Bronchial epithelial cell (primary cell): ENCODE measurements around the gene COL23A1. TPM values are rescaled to one million over a fixed set of nuclear protein-coding genes. Genes with fewer than 3 reads are reported as not detected.

Source experiments
- DNase-seq: peaks from one replicate; pipeline ENCODE4 v3.0.0-alpha.2; 2010; ENCODE audit warnings: low read depth
- FAIRE-seq: peaks from 2 replicates; lab custom pipeline; 2011; peaks lifted over from hg19 to GRCh38; lab: Jason Lieb, UNC
- H3K27me3 ChIP-seq: 2 replicates; pipeline ENCODE4 v1.5.1; 2011; ENCODE audit warnings: low read length; ENCODE audit not compliant: control insufficient read depth, insufficient read depth
- H3K36me3 ChIP-seq: 2 replicates; pipeline ENCODE4 v1.5.1; 2011; ENCODE audit warnings: low read length; ENCODE audit not compliant: control insufficient read depth, insufficient read depth
- H3K4me3 ChIP-seq: 2 replicates; pipeline ENCODE4 v1.5.1; 2011; ENCODE audit warnings: mild to moderate bottlenecking, low read depth, low read length, control low read depth
- total RNA-seq: library from RNA; depleted of rRNA; stranded (reverse); fragments of >200 nt; gene quantifications from 2 replicates; pipeline ENCODE4 v1.2.1, GENCODE V29; 2014
- TF ChIP-seq, protein P1 (sequence below): IDR thresholded peaks from 2 replicates; pipeline ENCODE4 v1.5.1; 2011; ENCODE audit warnings: mild to moderate bottlenecking, moderate library complexity, low read length, control low read depth, inconsistent platforms; ENCODE audit not compliant: insufficient read depth, severe bottlenecking

COL23A1 gene
- total RNA-seq, 1 donor from 2014 or later, result 0.26 TPM

DNA sequence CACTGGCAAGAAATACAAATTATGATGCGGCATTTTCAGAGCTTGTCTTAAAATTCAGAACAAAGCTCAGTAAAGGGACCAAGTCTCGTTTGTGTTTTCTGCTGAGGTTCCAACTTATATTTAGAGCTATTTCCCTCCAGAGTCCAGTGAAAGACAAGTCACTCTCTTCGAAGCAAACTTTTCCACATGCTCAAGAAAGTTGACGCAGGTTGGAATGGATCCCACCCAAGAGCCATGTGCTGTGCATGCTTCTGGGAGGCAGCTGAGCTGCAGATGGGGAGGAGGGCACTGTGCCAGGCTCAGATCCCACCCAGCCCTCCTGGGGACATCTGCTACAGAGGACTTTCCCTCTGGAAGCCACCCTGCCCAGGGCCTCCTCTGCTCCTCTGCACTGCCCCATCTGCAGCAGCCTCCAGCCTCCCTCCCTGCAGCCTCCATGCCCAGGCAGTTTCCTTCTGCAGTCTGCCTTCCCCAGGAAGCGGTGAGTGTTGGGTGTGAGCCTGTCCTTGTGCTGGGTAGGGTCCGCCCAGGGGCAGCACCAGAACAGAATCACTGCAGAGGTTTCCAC lies 75.3 kb downstream of the COL23A1 start:
- DNase-seq, result no peak

DNA sequence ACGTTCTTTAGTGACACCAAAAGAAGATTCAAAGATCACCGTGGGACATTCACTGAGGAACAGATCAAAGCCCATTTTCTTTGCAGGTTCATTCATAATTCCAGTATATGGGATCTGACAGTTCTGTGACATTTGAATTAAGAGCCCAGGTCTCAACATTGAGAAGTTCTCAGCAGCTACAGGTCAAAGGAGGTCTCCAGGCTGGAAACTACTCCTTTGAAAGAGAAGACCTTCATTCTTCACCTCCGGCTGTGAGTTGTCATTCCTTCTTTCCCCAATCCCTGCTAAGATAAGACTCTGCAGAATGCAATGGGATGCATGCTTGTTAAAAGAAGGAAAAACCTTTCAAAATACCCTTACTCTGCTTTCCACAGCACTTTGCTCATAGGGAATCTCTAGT lies 79.0 kb downstream of the COL23A1 start:
- no peak for DNase-seq
- no peaks in the 10 kb centered on the region for H3K36me3 ChIP-seq
- H3K27me3 ChIP-seq, result no peaks in the 10 kb centered on the region
- TF ChIP-seq, protein P1, sequence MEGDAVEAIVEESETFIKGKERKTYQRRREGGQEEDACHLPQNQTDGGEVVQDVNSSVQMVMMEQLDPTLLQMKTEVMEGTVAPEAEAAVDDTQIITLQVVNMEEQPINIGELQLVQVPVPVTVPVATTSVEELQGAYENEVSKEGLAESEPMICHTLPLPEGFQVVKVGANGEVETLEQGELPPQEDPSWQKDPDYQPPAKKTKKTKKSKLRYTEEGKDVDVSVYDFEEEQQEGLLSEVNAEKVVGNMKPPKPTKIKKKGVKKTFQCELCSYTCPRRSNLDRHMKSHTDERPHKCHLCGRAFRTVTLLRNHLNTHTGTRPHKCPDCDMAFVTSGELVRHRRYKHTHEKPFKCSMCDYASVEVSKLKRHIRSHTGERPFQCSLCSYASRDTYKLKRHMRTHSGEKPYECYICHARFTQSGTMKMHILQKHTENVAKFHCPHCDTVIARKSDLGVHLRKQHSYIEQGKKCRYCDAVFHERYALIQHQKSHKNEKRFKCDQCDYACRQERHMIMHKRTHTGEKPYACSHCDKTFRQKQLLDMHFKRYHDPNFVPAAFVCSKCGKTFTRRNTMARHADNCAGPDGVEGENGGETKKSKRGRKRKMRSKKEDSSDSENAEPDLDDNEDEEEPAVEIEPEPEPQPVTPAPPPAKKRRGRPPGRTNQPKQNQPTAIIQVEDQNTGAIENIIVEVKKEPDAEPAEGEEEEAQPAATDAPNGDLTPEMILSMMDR, result no peak
- no peak overlapping the region for H3K4me3 ChIP-seq
- FAIRE-seq, result no peak

More for the DNA sequence above, 75.3 kb downstream of the COL23A1 start:
- Histone ChIP-seq H3K27me3 (no peaks in the 10 kb centered on the region), H3K36me3 (no peaks in the 10 kb centered on the region), H3K4me3 (no peak overlapping the region)
- TF ChIP-seq, protein P1, result no peak
- no peak for FAIRE-seq

DNA sequence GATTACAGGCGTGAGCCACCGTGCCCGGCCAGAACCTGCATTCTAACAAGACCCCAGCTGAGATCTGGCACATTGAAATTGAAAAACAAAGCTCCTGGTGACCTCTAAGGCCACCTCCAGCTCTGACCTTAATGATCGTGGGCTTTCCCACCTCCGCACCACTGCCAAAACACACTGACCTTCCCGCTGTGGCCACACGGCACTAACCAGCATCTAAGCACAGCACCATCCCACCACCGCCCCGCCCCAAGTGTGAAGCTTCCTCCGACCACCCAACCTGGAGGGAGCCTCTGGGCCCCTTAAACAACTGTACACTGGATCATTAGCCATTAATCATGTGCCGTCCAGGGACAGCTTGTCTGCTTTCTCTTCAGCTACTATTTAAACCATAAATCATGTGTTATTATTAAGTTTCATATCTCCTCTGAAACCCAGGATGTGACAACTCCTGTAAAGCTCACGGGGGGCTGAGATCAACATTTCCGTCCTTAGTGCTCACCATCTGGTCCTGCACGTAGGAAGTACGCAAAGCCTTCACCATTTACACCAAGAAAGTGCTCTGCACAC lies 80.6 kb downstream of the COL23A1 start:
- H3K27me3 ChIP-seq, result no peaks in the 10 kb centered on the region
- no peak for FAIRE-seq
- DNase-seq, result no peak
- no peak overlapping the region for H3K4me3 ChIP-seq
- no peaks in the 10 kb centered on the region for H3K36me3 ChIP-seq
- TF ChIP-seq, protein P1, result no peak

DNA sequence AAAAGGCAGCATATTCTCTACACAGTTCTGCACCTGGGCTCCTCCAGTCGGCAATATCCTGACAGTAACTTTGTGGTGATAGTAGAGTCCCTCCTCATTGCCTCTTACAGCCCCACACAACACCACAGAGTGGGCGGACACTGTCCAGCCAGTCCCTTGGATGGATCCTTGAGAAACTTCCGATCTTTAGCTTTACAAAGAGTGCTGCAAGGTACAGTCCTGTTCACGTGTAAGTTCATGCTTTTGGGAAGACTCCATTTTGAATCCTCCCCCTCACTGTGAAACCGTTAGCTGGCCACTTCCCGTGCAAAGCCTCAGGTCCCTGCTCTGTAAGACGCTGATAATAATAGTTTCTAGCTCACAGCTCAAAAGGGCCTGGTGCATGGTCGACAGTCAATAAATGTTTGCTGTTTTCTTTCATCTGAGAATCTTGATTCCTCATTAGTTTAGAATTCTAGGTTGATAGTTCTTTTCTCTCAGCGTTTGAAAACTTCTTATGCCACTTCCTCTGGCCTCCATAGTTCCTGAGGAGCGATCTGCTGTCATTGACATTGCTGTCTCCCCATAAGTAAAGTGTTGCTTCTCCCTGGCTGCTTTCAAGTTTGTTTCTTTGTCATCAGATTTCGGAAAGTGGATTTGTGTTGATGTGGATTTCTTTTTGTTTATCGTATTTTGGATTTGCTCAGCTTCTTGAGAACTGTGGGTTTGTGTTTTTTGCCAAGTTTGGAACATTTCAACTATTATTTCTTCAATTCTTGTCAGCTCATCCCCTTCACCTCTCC lies 82.9 kb downstream of the COL23A1 start:
- H3K27me3 ChIP-seq, result no peaks in the 10 kb centered on the region
- FAIRE-seq, result no peak
- H3K36me3 ChIP-seq, result no peaks in the 10 kb centered on the region
- DNase-seq, result no peak
- H3K4me3 ChIP-seq, result no peak overlapping the region
- TF ChIP-seq, protein P1, result no peak

DNA sequence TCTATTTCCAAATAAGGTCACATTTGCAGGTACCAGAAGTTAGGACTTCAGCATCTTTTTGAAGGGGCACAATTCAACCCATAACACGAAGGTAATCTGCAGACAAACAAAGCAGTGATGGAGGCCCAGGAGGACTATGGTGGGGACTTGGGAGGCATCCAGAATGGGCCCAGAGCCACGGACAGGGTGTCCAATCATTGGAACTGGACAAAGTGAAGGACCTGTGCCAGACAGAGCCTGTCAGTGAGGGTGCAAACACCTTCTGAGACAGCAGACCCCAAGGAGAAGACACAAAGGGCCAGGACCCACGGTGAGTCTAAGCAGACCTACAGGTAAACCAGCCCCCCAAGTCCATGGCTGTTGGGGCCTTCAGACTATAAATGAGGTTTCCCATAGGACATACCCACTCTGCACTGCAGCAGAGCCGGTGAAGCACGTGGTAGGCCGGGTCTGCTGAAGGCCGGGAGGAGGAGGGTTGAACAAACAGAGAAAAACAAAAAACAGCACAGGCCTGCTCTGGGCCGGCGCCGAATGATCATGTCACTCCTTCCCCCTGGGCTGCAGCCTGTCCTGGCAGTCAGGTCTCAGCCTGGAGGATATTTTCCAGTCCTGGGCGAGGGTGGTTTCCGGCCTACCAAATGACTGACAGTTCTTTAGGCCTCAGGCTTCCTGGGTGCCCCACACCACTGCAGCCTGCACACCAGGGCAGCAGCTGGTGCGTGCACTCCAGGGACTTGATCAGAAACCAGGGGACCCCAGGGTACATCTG lies 84.4 kb downstream of the COL23A1 start:
- no peaks in the 10 kb centered on the region for H3K36me3 ChIP-seq
- H3K4me3 ChIP-seq, result no peak overlapping the region
- H3K27me3 ChIP-seq, result no peaks in the 10 kb centered on the region
- no peak for DNase-seq
- FAIRE-seq, result no peak
- TF ChIP-seq, protein P1, result no peak
